Neutrophil (primary cell): ENCODE results near the gene CYP39A1.

Source experiments
- H3K27ac ChIP-seq: fragments of 200-600 bp; sonication (generic); 2 replicates; pipeline ENCODE4 v1.5.1; 2016; ENCODE audit warnings: mild to moderate bottlenecking, moderate library complexity
- H3K27me3 ChIP-seq: fragments of 200-600 bp; sonication (generic); 2 replicates; pipeline ENCODE4 v1.6.0; 2016; ENCODE audit warnings: mild to moderate bottlenecking
- H3K36me3 ChIP-seq: fragments of 200-600 bp; sonication (generic); 2 replicates; pipeline ENCODE4 v1.5.1; 2017
- H3K4me1 ChIP-seq, 2 experiments: fragments of 200-600 bp in 1 of 2; sonication (generic) in 1 of 2; 1 replicate in 1 of 2; 2 replicates in 1 of 2; pipeline versions ENCODE4 v1.5.1 to v1.6.1; 2013 to 2016; ENCODE audit warnings: low read depth in 1 of 2, low read length in 1 of 2, mild to moderate bottlenecking in 1 of 2, moderate library complexity in 1 of 2; ENCODE audit not compliant: control insufficient read depth in 1 of 2, insufficient read depth in 1 of 2
- H3K4me3 ChIP-seq, 2 experiments: fragments of 200-600 bp in 1 of 2; sonication (generic) in 1 of 2; 1 replicate in 1 of 2; 2 replicates in 1 of 2; pipeline ENCODE4 v1.5.1; 2013 to 2016; ENCODE audit warnings: low read depth in 1 of 2, low read length in 1 of 2, mild to moderate bottlenecking in 1 of 2, moderate library complexity in 1 of 2
- H3K9me3 ChIP-seq: fragments of 200-600 bp; sonication (generic); 2 replicates; pipeline ENCODE4 v1.5.1; 2016
- CTCF ChIP-seq: fragments of 200-600 bp; sonication (generic); IDR thresholded peaks from 2 replicates; pipeline ENCODE4 v1.5.1; 2016; ENCODE audit warnings: antibody characterized with exemption

CYP39A1 gene

GRCh38 chr6:46676604-46677313 is 24.1 kb upstream of the CYP39A1 start:
- H3K4me1 ChIP-seq, result no peaks in the 10 kb centered on the region
- TF ChIP-seq CTCF, result no peak
- no peaks in the 10 kb centered on the region for H3K27me3 ChIP-seq
- no peak overlapping the region for H3K27ac ChIP-seq
- H3K36me3 ChIP-seq, result no peaks in the 10 kb centered on the region
- H3K4me3 ChIP-seq, result no peak overlapping the region
- H3K9me3 ChIP-seq, result no peaks in the 10 kb centered on the region

- H3K27me3 ChIP-seq, result no peaks in the 10 kb centered on the region
- H3K36me3 ChIP-seq, result no peaks in the 10 kb centered on the region
Measured at GRCh38 chr6:46674410-46674809, 21.8 kb upstream of the CYP39A1 start.

GRCh38 chr6:46667377-46667776 is 14.8 kb upstream of the CYP39A1 start:
- no peaks in the 10 kb centered on the region for H3K4me1 ChIP-seq
- no peak overlapping the region for H3K4me3 ChIP-seq
- no peak for TF ChIP-seq CTCF
- H3K27ac ChIP-seq, result no peak overlapping the region
- no peaks in the 10 kb centered on the region for H3K27me3 ChIP-seq
- H3K36me3 ChIP-seq, result no peaks in the 10 kb centered on the region
- no peaks in the 10 kb centered on the region for H3K9me3 ChIP-seq

More at GRCh38 chr6:46674410-46674809, 21.8 kb upstream of the CYP39A1 start:
- H3K4me1 ChIP-seq, result no peaks in the 10 kb centered on the region
- no peak overlapping the region for H3K27ac ChIP-seq
- no peaks in the 10 kb centered on the region for H3K9me3 ChIP-seq
- no peak for TF ChIP-seq CTCF
- H3K4me3 ChIP-seq, result no peak overlapping the region

GRCh38 chr6:46661483-46661882 is 8.9 kb upstream of the CYP39A1 start:
- H3K4me1 ChIP-seq, result no peaks in the 10 kb centered on the region
- no peak overlapping the region for H3K27ac ChIP-seq
- no peaks in the 10 kb centered on the region for H3K27me3 ChIP-seq
- H3K36me3 ChIP-seq, result no peaks in the 10 kb centered on the region
- H3K4me3 ChIP-seq, result no peak overlapping the region
- TF ChIP-seq CTCF, result no peak
- H3K9me3 ChIP-seq, result no peaks in the 10 kb centered on the region

- Histone ChIP-seq H3K4me3 (no peak overlapping the region), H3K27ac (no peak overlapping the region)
- TF ChIP-seq CTCF, result no peak
Measured at GRCh38 chr6:46657642-46658041, 5.0 kb upstream of the CYP39A1 start.

More at GRCh38 chr6:46657642-46658041, 5.0 kb upstream of the CYP39A1 start:
- peaks cover 5 to 9% of the 10 kb centered on the region in 2 experiments for H3K4me1 ChIP-seq
- H3K36me3 ChIP-seq, result no peaks in the 10 kb centered on the region
- peaks cover 32% of the 10 kb centered on the region for H3K27me3 ChIP-seq
- no peaks in the 10 kb centered on the region for H3K9me3 ChIP-seq
